ENCODE results near the gene MBTD1.
"Not testable (repeated sequence)": the region's sequence is repeated elsewhere in the genome, so short reads cannot be mapped to it uniquely, and the experiment has no call there.

Gene MBTD1

GRCh38 chr17:51234162-51234561 lies 25.7 kb downstream of the MBTD1 start:
- no peak for FAIRE-seq
- DNase-seq (ENCODE audit: insufficient read length, low spot score) = no peak
- TF ChIP-seq POLR2A (IDR thresholded peaks at IDR 0.05; ENCODE audit: low read depth, low read length) = no peak

GRCh38 chr17:51231999-51232398 lies 27.9 kb downstream of the MBTD1 start:
- FAIRE-seq (no peak), DNase-seq (ENCODE audit: insufficient read length, low spot score) (no peak)
- no peak for TF ChIP-seq POLR2A (IDR thresholded peaks at IDR 0.05; ENCODE audit: low read depth, low read length)

- DNase-seq (ENCODE audit: insufficient read length, low spot score) = no peak
- FAIRE-seq = no peak
- no peak for TF ChIP-seq POLR2A (IDR thresholded peaks at IDR 0.05; ENCODE audit: low read depth, low read length)
Measured at GRCh38 chr17:51230306-51230705, 29.5 kb downstream of the MBTD1 start.

- DNase-seq (ENCODE audit: insufficient read length, low spot score) (no peak), FAIRE-seq (no peak)
- TF ChIP-seq POLR2A (IDR thresholded peaks at IDR 0.05; ENCODE audit: low read depth, low read length) = no peak
Measured at GRCh38 chr17:51229889-51230288, 30.0 kb downstream of the MBTD1 start.

GRCh38 chr17:51228161-51228560 lies 31.7 kb downstream of the MBTD1 start:
- FAIRE-seq = no peak
- TF ChIP-seq POLR2A (IDR thresholded peaks at IDR 0.05; ENCODE audit: low read depth, low read length) = no peak
- DNase-seq (ENCODE audit: insufficient read length, low spot score) = no peak

GRCh38 chr17:51225523-51225922 lies 34.3 kb downstream of the MBTD1 start:
- FAIRE-seq; DNase-seq (ENCODE audit: insufficient read length, low spot score): not testable (repeated sequence)

GRCh38 chr17:51224402-51225262 lies 35.2 kb downstream of the MBTD1 start:
- FAIRE-seq = no peak
- DNase-seq (ENCODE audit: insufficient read length, low spot score) = no peak
- no peak for TF ChIP-seq POLR2A (IDR thresholded peaks at IDR 0.05; ENCODE audit: low read depth, low read length)

GRCh38 chr17:51221322-51221721 lies 38.5 kb downstream of the MBTD1 start:
- DNase-seq (ENCODE audit: insufficient read length, low spot score) = no peak
- no peak for FAIRE-seq
- no peak for TF ChIP-seq POLR2A (IDR thresholded peaks at IDR 0.05; ENCODE audit: low read depth, low read length)

GRCh38 chr17:51217946-51218345 lies 41.9 kb downstream of the MBTD1 start:
- DNase-seq (ENCODE audit: insufficient read length, low spot score) = no peak
- FAIRE-seq = no peak
- TF ChIP-seq POLR2A (IDR thresholded peaks at IDR 0.05; ENCODE audit: low read depth, low read length) = no peak

GRCh38 chr17:51214920-51215319 lies 44.9 kb downstream of the MBTD1 start:
- FAIRE-seq (peak; percentile 30), DNase-seq (ENCODE audit: insufficient read length, low spot score) (no peak)
- TF ChIP-seq POLR2A (IDR thresholded peaks at IDR 0.05; ENCODE audit: low read depth, low read length) = no peak

- no peak for DNase-seq (ENCODE audit: insufficient read length, low spot score)
- TF ChIP-seq POLR2A (IDR thresholded peaks at IDR 0.05; ENCODE audit: low read depth, low read length) = no peak
- FAIRE-seq = peak; percentile 11
Measured at GRCh38 chr17:51203838-51204237, 56.0 kb downstream of the MBTD1 start.

- DNase-seq (ENCODE audit: insufficient read length, low spot score) (no peak), FAIRE-seq (no peak)
- TF ChIP-seq POLR2A (IDR thresholded peaks at IDR 0.05; ENCODE audit: low read depth, low read length) = no peak
Measured at GRCh38 chr17:51200846-51201245, 59.0 kb downstream of the MBTD1 start.

GRCh38 chr17:51200295-51200694 lies 59.6 kb downstream of the MBTD1 start:
- no peak for DNase-seq (ENCODE audit: insufficient read length, low spot score)
- FAIRE-seq = no peak
- TF ChIP-seq POLR2A (IDR thresholded peaks at IDR 0.05; ENCODE audit: low read depth, low read length) = no peak

GRCh38 chr17:51197754-51198153 lies 62.1 kb downstream of the MBTD1 start:
- TF ChIP-seq POLR2A (IDR thresholded peaks at IDR 0.05; ENCODE audit: low read depth, low read length) = no peak
- FAIRE-seq (no peak), DNase-seq (ENCODE audit: insufficient read length, low spot score) (no peak)

GRCh38 chr17:51191895-51192294 lies 68.0 kb downstream of the MBTD1 start:
- DNase-seq (ENCODE audit: insufficient read length, low spot score) (no peak), FAIRE-seq (no peak)
- TF ChIP-seq POLR2A (IDR thresholded peaks at IDR 0.05; ENCODE audit: low read depth, low read length) = no peak

Measured in H54 (cell line).